Measurements from ENCODE around the gene IL4I1.

IL4I1 gene

GRCh38 chr19:49857061-49857837, 39.4 kb downstream of the IL4I1 start:
- no peak for TF ChIP-seq EZH2 (optimal IDR thresholded peaks at IDR 0.05; ENCODE audit: low read depth, low read length)
- no peak for TF ChIP-seq EZH2phosphoT487 (IDR thresholded peaks at IDR 0.05; ENCODE audit: low read length)
- TF ChIP-seq CTCF (IDR thresholded peaks at IDR 0.05; ENCODE audit: low read length) = no peak
- H3K9ac ChIP-seq (ENCODE audit: low read length) = no peak overlapping the region

GRCh38 chr19:49856574-49857021, 40.1 kb downstream of the IL4I1 start:
- Histone ChIP-seq H3K79me2 (ENCODE audit: low read length) (peaks cover 29% of the 10 kb centered on the region), H3K27me3 (replicated peaks; ENCODE audit: insufficient read depth, low read length) (no peaks in the 10 kb centered on the region), H3K36me3 (replicated peaks; ENCODE audit: insufficient read depth, low read length) (no peaks in the 10 kb centered on the region), H3K9me3 (replicated peaks; ENCODE audit: insufficient read depth, low read length) (no peaks in the 10 kb centered on the region), H3K9ac (ENCODE audit: low read length) (no peak overlapping the region), H3K27ac (ENCODE audit: low read length) (no peak overlapping the region), H2AFZ (ENCODE audit: low read length) (no peak overlapping the region), H3K9me2 (replicated peaks; ENCODE audit: insufficient read depth, low read length) (no peaks in the 10 kb centered on the region), H3F3A (ENCODE audit: insufficient read depth, low read length) (peaks cover 19% of the 10 kb centered on the region), H3K4me1 (ENCODE audit: low read length) (peaks cover 12% of the 10 kb centered on the region), H3K4me2 (ENCODE audit: low read depth, low read length) (no peak overlapping the region), H4K20me1 (ENCODE audit: insufficient read depth, low read length) (no peaks in the 10 kb centered on the region; the same call in 1 of the 2 replicates), H3K4me3 (ENCODE audit: low read length) (no peak overlapping the region)
- TF ChIP-seq CTCF (IDR thresholded peaks at IDR 0.05; ENCODE audit: low read length) (no peak), EZH2 (optimal IDR thresholded peaks at IDR 0.05; ENCODE audit: low read depth, low read length) (no peak), EZH2phosphoT487 (IDR thresholded peaks at IDR 0.05; ENCODE audit: low read length) (no peak)
- DNase-seq = no peak

More at GRCh38 chr19:49857061-49857837, 39.4 kb downstream of the IL4I1 start:
- Histone ChIP-seq H3K4me3 (ENCODE audit: low read length) (no peak overlapping the region), H3K9me2 (replicated peaks; ENCODE audit: insufficient read depth, low read length) (no peaks in the 10 kb centered on the region), H3K27ac (ENCODE audit: low read length) (no peak overlapping the region), H3K36me3 (replicated peaks; ENCODE audit: insufficient read depth, low read length) (no peaks in the 10 kb centered on the region), H3F3A (ENCODE audit: insufficient read depth, low read length) (peaks cover 15% of the 10 kb centered on the region), H3K79me2 (ENCODE audit: low read length) (peaks cover 23% of the 10 kb centered on the region), H4K20me1 (ENCODE audit: insufficient read depth, low read length) (no peaks in the 10 kb centered on the region; the same call in 1 of the 2 replicates), H3K4me1 (ENCODE audit: low read length) (peaks cover 7% of the 10 kb centered on the region), H3K4me2 (ENCODE audit: low read depth, low read length) (no peak overlapping the region), H3K9me3 (replicated peaks; ENCODE audit: insufficient read depth, low read length) (no peaks in the 10 kb centered on the region), H3K27me3 (replicated peaks; ENCODE audit: insufficient read depth, low read length) (no peaks in the 10 kb centered on the region), H2AFZ (ENCODE audit: low read length) (no peak overlapping the region)
- no peak for DNase-seq

GRCh38 chr19:49855676-49856573, 40.8 kb downstream of the IL4I1 start:
- Histone ChIP-seq H3K4me2 (ENCODE audit: low read depth, low read length) (no peak overlapping the region), H3K27ac (ENCODE audit: low read length) (no peak overlapping the region), H3K9me3 (replicated peaks; ENCODE audit: insufficient read depth, low read length) (no peaks in the 10 kb centered on the region), H4K20me1 (ENCODE audit: insufficient read depth, low read length) (no peaks in the 10 kb centered on the region; the same call in 1 of the 2 replicates), H3F3A (ENCODE audit: insufficient read depth, low read length) (peaks cover 19% of the 10 kb centered on the region), H3K4me3 (ENCODE audit: low read length) (no peak overlapping the region), H3K27me3 (replicated peaks; ENCODE audit: insufficient read depth, low read length) (no peaks in the 10 kb centered on the region), H3K79me2 (ENCODE audit: low read length) (peaks cover 29% of the 10 kb centered on the region), H3K9ac (ENCODE audit: low read length) (no peak overlapping the region), H3K4me1 (ENCODE audit: low read length) (peaks cover 12% of the 10 kb centered on the region), H3K9me2 (replicated peaks; ENCODE audit: insufficient read depth, low read length) (no peaks in the 10 kb centered on the region), H3K36me3 (replicated peaks; ENCODE audit: insufficient read depth, low read length) (no peaks in the 10 kb centered on the region), H2AFZ (ENCODE audit: low read length) (no peak overlapping the region)
- TF ChIP-seq CTCF (IDR thresholded peaks at IDR 0.05; ENCODE audit: low read length) (no peak), EZH2 (optimal IDR thresholded peaks at IDR 0.05; ENCODE audit: low read depth, low read length) (no peak), EZH2phosphoT487 (IDR thresholded peaks at IDR 0.05; ENCODE audit: low read length) (no peak)
- no peak for DNase-seq
